Ishikawa (cell line): ENCODE data around the gene RFC1.

ENCODE experiments used
- EP300 ChIP-seq: IDR thresholded peaks from 2 replicates; pipeline ENCODE4 v1.6.1; 2012; ENCODE audit warnings: borderline replicate concordance
- RAD21 ChIP-seq: IDR thresholded peaks from 2 replicates; pipeline ENCODE4 v1.6.1; 2012; ENCODE audit warnings: low read depth

- TF ChIP-seq RAD21 (no peak), EP300 (no peak)
These were observed 35.8 kb downstream of the RFC1 start for GRCh38 chr4:39330353-39330752.
